ENCODE results near the gene SRSF12.
A peak's percentile ranks its signal among the peaks of the same experiment; 100 is the strongest.

Gene SRSF12

GRCh38 chr6:89080281-89081128, 37.4 kb downstream of the SRSF12 start, which contains the start of gene PNRC1:
Gene PNRC1, plus strand, starts transcription at chr6:89080751. Its CDS starts 144 bp downstream, at chr6:89080895.
- Histone ChIP-seq H3K4me3 (ENCODE audit: insufficient read depth, low read length, poor library complexity, severe bottlenecking) (peak within 1 kb of the TSS; percentile 100), H2AFZ (ENCODE audit: low read depth, low read length, severe bottlenecking) (peak within 1 kb of the TSS; percentile 84), H3K9me2 (replicated peaks; ENCODE audit: insufficient read depth, low read length) (no peaks in the 10 kb centered on the region), H3K4me2 (ENCODE audit: low read depth, low read length, poor library complexity, severe bottlenecking) (peak within 1 kb of the TSS; percentile 94), H3F3A (ENCODE audit: insufficient read depth) (peaks cover 8% of the 10 kb centered on the region; the same call in 1 of the 2 replicates), H3K79me2 (ENCODE audit: insufficient read depth, low read length) (peaks cover 29% of the 10 kb centered on the region), H3K9me3 (ENCODE audit: insufficient read depth, low read length) (no peaks in the 10 kb centered on the region), H3K9ac (ENCODE audit: low read length) (peak within 1 kb of the TSS; percentile 96), H3K36me3 (ENCODE audit: low read length) (peaks cover 19% of the 10 kb centered on the region), H4K20me1 (ENCODE audit: low read depth, low read length) (no peaks in the 10 kb centered on the region), H3K27ac (ENCODE audit: low read depth, low read length) (peak within 1 kb of the TSS; percentile 82), H3K27me3 (ENCODE audit: low read length) (no peaks in the 10 kb centered on the region)
- TF ChIP-seq CTCF (IDR thresholded peaks at IDR 0.05; ENCODE audit: insufficient read depth, low read length, poor library complexity, severe bottlenecking), result no peak
- no peak for TF ChIP-seq EZH2phosphoT487 (conservative IDR thresholded peaks at IDR 0.05; ENCODE audit: low read length)

GRCh38 chr6:89079511-89080234, 38.2 kb downstream of the SRSF12 start:
- Histone ChIP-seq H3K9me2 (replicated peaks; ENCODE audit: insufficient read depth, low read length) (no peaks in the 10 kb centered on the region), H3K9ac (ENCODE audit: low read length) (peak overlapping the region; percentile 96), H3F3A (ENCODE audit: insufficient read depth) (peaks cover 8% of the 10 kb centered on the region; the same call in 1 of the 2 replicates), H3K27ac (ENCODE audit: low read depth, low read length) (peak overlapping the region; percentile 50), H3K9me3 (ENCODE audit: insufficient read depth, low read length) (no peaks in the 10 kb centered on the region), H3K27me3 (ENCODE audit: low read length) (no peaks in the 10 kb centered on the region), H4K20me1 (ENCODE audit: low read depth, low read length) (no peaks in the 10 kb centered on the region), H3K36me3 (ENCODE audit: low read length) (peaks cover 12% of the 10 kb centered on the region), H3K4me2 (ENCODE audit: low read depth, low read length, poor library complexity, severe bottlenecking) (peak overlapping the region; percentile 94), H3K79me2 (ENCODE audit: insufficient read depth, low read length) (peaks cover 29% of the 10 kb centered on the region), H3K4me3 (ENCODE audit: insufficient read depth, low read length, poor library complexity, severe bottlenecking) (peak overlapping the region; percentile 100), H2AFZ (ENCODE audit: low read depth, low read length, severe bottlenecking) (peak overlapping the region; percentile 84)
- TF ChIP-seq CTCF (IDR thresholded peaks at IDR 0.05; ENCODE audit: insufficient read depth, low read length, poor library complexity, severe bottlenecking), result no peak
- TF ChIP-seq EZH2phosphoT487 (conservative IDR thresholded peaks at IDR 0.05; ENCODE audit: low read length), result no peak

- Histone ChIP-seq H3K9me3 (ENCODE audit: insufficient read depth, low read length) (no peaks in the 10 kb centered on the region), H3K27ac (ENCODE audit: low read depth, low read length) (no peak overlapping the region), H4K20me1 (ENCODE audit: low read depth, low read length) (no peaks in the 10 kb centered on the region), H3K79me2 (ENCODE audit: insufficient read depth, low read length) (no peaks in the 10 kb centered on the region), H3K4me3 (ENCODE audit: insufficient read depth, low read length, poor library complexity, severe bottlenecking) (no peak overlapping the region), H3F3A (ENCODE audit: insufficient read depth) (no peaks in the 10 kb centered on the region), H3K9me2 (replicated peaks; ENCODE audit: insufficient read depth, low read length) (no peaks in the 10 kb centered on the region), H3K36me3 (ENCODE audit: low read length) (no peaks in the 10 kb centered on the region), H3K4me2 (ENCODE audit: low read depth, low read length, poor library complexity, severe bottlenecking) (no peak overlapping the region), H3K9ac (ENCODE audit: low read length) (no peak overlapping the region), H2AFZ (ENCODE audit: low read depth, low read length, severe bottlenecking) (no peak overlapping the region), H3K27me3 (ENCODE audit: low read length) (no peaks in the 10 kb centered on the region)
- TF ChIP-seq CTCF (IDR thresholded peaks at IDR 0.05; ENCODE audit: insufficient read depth, low read length, poor library complexity, severe bottlenecking) (no peak), EZH2phosphoT487 (conservative IDR thresholded peaks at IDR 0.05; ENCODE audit: low read length) (no peak)
These were observed 44.0 kb downstream of the SRSF12 start for GRCh38 chr6:89073840-89074239.

Measured in SU-DHL-6 (cell line).